Measurements from ENCODE around the gene DNAH14.
A peak's percentile ranks its signal among the peaks of the same experiment; 100 is the strongest.

Gene DNAH14

GRCh38 chr1:225427235-225428067, 498.0 kb downstream of the DNAH14 start, which contains the start of gene LBR:
Gene LBR (minus strand): TSS chr1:225428038. CDS start chr1:225424075, 3,963 bp downstream.
- DNase-seq: no peak
- peak within 1 kb of the TSS; percentile 92 for H3K9ac ChIP-seq (ENCODE audit: low read length)
- H3K4me2 ChIP-seq (ENCODE audit: low read length): peak within 1 kb of the TSS; percentile 85
- peaks cover 22% of the 10 kb centered on the region for H3K4me1 ChIP-seq (ENCODE audit: control insufficient read depth, low read depth, low read length)
- H3K27me3 ChIP-seq (ENCODE audit: insufficient read depth, low read length, poor library complexity): no peaks in the 10 kb centered on the region
- H4K5ac ChIP-seq (ENCODE audit: low read length): no peak within 1 kb of the TSS
- peak within 1 kb of the TSS; percentile 59 for H3K23ac ChIP-seq (ENCODE audit: low read length)
- H3K4me3 ChIP-seq (ENCODE audit: low read length): peak within 1 kb of the TSS; percentile 88
- no CpG with 5 or more reads among the region's 94 CpGs for WGBS (ENCODE audit: extremely low coverage, insufficient coverage, low lambda C conversion rate)
- H2BK120ac ChIP-seq (ENCODE audit: low read depth, low read length): peak within 1 kb of the TSS; percentile 46
- no peaks in the 10 kb centered on the region for H3K36me3 ChIP-seq (ENCODE audit: control insufficient read depth, insufficient read depth, low read length)
- H3K4ac ChIP-seq (ENCODE audit: low read depth, low read length): peak within 1 kb of the TSS; percentile 96
- peak within 1 kb of the TSS; percentile 95 for H3K56ac ChIP-seq (ENCODE audit: low read length)
- H3K79me1 ChIP-seq (ENCODE audit: low read length): peaks cover 4% of the 10 kb centered on the region
- peak within 1 kb of the TSS; percentile 84 for H3K27ac ChIP-seq (ENCODE audit: low read depth, low read length)
- no peak within 1 kb of the TSS for H4K8ac ChIP-seq (ENCODE audit: low read depth, low read length)
- H3K79me2 ChIP-seq (ENCODE audit: control insufficient read depth, insufficient read depth, low read length): peaks cover 46% of the 10 kb centered on the region
- H2BK5ac ChIP-seq (ENCODE audit: low read length): peak within 1 kb of the TSS; percentile 74
- H2AK5ac ChIP-seq (ENCODE audit: low read length): no peak within 1 kb of the TSS
- H2BK15ac ChIP-seq (replicated peaks; ENCODE audit: low read depth): no peak within 1 kb of the TSS
- peak within 1 kb of the TSS; percentile 94 for H3K18ac ChIP-seq (ENCODE audit: low read length)

GRCh38 chr1:225428068-225428880, 498.8 kb downstream of the DNAH14 start:
- no peaks in the 10 kb centered on the region for H3K27me3 ChIP-seq (ENCODE audit: insufficient read depth, low read length, poor library complexity)

GRCh38 chr1:225428881-225429455, 499.5 kb downstream of the DNAH14 start:
- DNase-seq: no peak
- H4K5ac ChIP-seq (ENCODE audit: low read length): no peak overlapping the region

More at GRCh38 chr1:225428068-225428880, 498.8 kb downstream of the DNAH14 start:
- peaks cover 4% of the 10 kb centered on the region for H3K79me1 ChIP-seq (ENCODE audit: low read length)
- no peak overlapping the region for H4K5ac ChIP-seq (ENCODE audit: low read length)
- peak; percentile 96 for DNase-seq
- H2BK5ac ChIP-seq (ENCODE audit: low read length): peak overlapping the region; percentile 74
- H3K4me1 ChIP-seq (ENCODE audit: control insufficient read depth, low read depth, low read length): peaks cover 16% of the 10 kb centered on the region
- H3K27ac ChIP-seq (ENCODE audit: low read depth, low read length): peak overlapping the region; percentile 84
- H2BK15ac ChIP-seq (replicated peaks; ENCODE audit: low read depth): no peak overlapping the region
- no peaks in the 10 kb centered on the region for H3K36me3 ChIP-seq (ENCODE audit: control insufficient read depth, insufficient read depth, low read length)
- H2BK120ac ChIP-seq (ENCODE audit: low read depth, low read length): peak overlapping the region; percentile 46
- peaks cover 38% of the 10 kb centered on the region for H3K79me2 ChIP-seq (ENCODE audit: control insufficient read depth, insufficient read depth, low read length)
- peak overlapping the region; percentile 76 for H3K4ac ChIP-seq (ENCODE audit: low read depth, low read length)
- no peak overlapping the region for H3K23ac ChIP-seq (ENCODE audit: low read length)
- H4K8ac ChIP-seq (ENCODE audit: low read depth, low read length): no peak overlapping the region
- WGBS (ENCODE audit: extremely low coverage, insufficient coverage, low lambda C conversion rate): no CpG with 5 or more reads among the region's 81 CpGs
- no peak overlapping the region for H2AK5ac ChIP-seq (ENCODE audit: low read length)
- H3K4me2 ChIP-seq (ENCODE audit: low read length): peak overlapping the region; percentile 70
- H3K9ac ChIP-seq (ENCODE audit: low read length): peak overlapping the region; percentile 92
- H3K4me3 ChIP-seq (ENCODE audit: low read length): peak overlapping the region; percentile 88
- H3K18ac ChIP-seq (ENCODE audit: low read length): peak overlapping the region; percentile 94
- peak overlapping the region; percentile 95 for H3K56ac ChIP-seq (ENCODE audit: low read length)

GRCh38 chr1:225430301-225430700, 500.8 kb downstream of the DNAH14 start:
- H2BK15ac ChIP-seq (replicated peaks; ENCODE audit: low read depth): no peak overlapping the region
- H3K27ac ChIP-seq (ENCODE audit: low read depth, low read length): no peak overlapping the region
- no peak overlapping the region for H3K4me3 ChIP-seq (ENCODE audit: low read length)
- no peak overlapping the region for H3K56ac ChIP-seq (ENCODE audit: low read length)
- H3K4me2 ChIP-seq (ENCODE audit: low read length): no peak overlapping the region
- H3K18ac ChIP-seq (ENCODE audit: low read length): no peak overlapping the region
- H3K9ac ChIP-seq (ENCODE audit: low read length): no peak overlapping the region
- no peaks in the 10 kb centered on the region for H3K27me3 ChIP-seq (ENCODE audit: insufficient read depth, low read length, poor library complexity)
- no peaks in the 10 kb centered on the region for H3K36me3 ChIP-seq (ENCODE audit: control insufficient read depth, insufficient read depth, low read length)
- WGBS (ENCODE audit: extremely low coverage, insufficient coverage, low lambda C conversion rate): no CpG with 5 or more reads among the region's 7 CpGs
- peaks cover 21% of the 10 kb centered on the region for H3K79me2 ChIP-seq (ENCODE audit: control insufficient read depth, insufficient read depth, low read length)
- no peak overlapping the region for H3K23ac ChIP-seq (ENCODE audit: low read length)
- H2BK120ac ChIP-seq (ENCODE audit: low read depth, low read length): no peak overlapping the region
- H3K4me1 ChIP-seq (ENCODE audit: control insufficient read depth, low read depth, low read length): peaks cover 3% of the 10 kb centered on the region
- H2BK5ac ChIP-seq (ENCODE audit: low read length): no peak overlapping the region
- no peak overlapping the region for H4K8ac ChIP-seq (ENCODE audit: low read depth, low read length)
- no peak for DNase-seq
- no peak overlapping the region for H3K4ac ChIP-seq (ENCODE audit: low read depth, low read length)
- no peak overlapping the region for H2AK5ac ChIP-seq (ENCODE audit: low read length)
- H3K79me1 ChIP-seq (ENCODE audit: low read length): peaks cover 4% of the 10 kb centered on the region
- H4K5ac ChIP-seq (ENCODE audit: low read length): no peak overlapping the region

More at GRCh38 chr1:225428881-225429455, 499.5 kb downstream of the DNAH14 start:
- H2BK15ac ChIP-seq (replicated peaks; ENCODE audit: low read depth): no peak overlapping the region
- no peak overlapping the region for H2AK5ac ChIP-seq (ENCODE audit: low read length)
- peak overlapping the region; percentile 74 for H2BK5ac ChIP-seq (ENCODE audit: low read length)
- H3K56ac ChIP-seq (ENCODE audit: low read length): peak overlapping the region; percentile 95
- H3K27me3 ChIP-seq (ENCODE audit: insufficient read depth, low read length, poor library complexity): no peaks in the 10 kb centered on the region
- no peaks in the 10 kb centered on the region for H3K36me3 ChIP-seq (ENCODE audit: control insufficient read depth, insufficient read depth, low read length)
- H3K27ac ChIP-seq (ENCODE audit: low read depth, low read length): peak overlapping the region; percentile 84
- H2BK120ac ChIP-seq (ENCODE audit: low read depth, low read length): no peak overlapping the region
- no peak overlapping the region for H3K23ac ChIP-seq (ENCODE audit: low read length)
- H3K18ac ChIP-seq (ENCODE audit: low read length): no peak overlapping the region
- peak overlapping the region; percentile 90 for H3K9ac ChIP-seq (ENCODE audit: low read length)
- WGBS (ENCODE audit: extremely low coverage, insufficient coverage, low lambda C conversion rate): no CpG with 5 or more reads among the region's 7 CpGs
- H3K79me1 ChIP-seq (ENCODE audit: low read length): peaks cover 4% of the 10 kb centered on the region
- no peak overlapping the region for H4K8ac ChIP-seq (ENCODE audit: low read depth, low read length)
- H3K79me2 ChIP-seq (ENCODE audit: control insufficient read depth, insufficient read depth, low read length): peaks cover 31% of the 10 kb centered on the region
- peak overlapping the region; percentile 22 for H3K4me3 ChIP-seq (ENCODE audit: low read length)
- no peak overlapping the region for H3K4ac ChIP-seq (ENCODE audit: low read depth, low read length)
- H3K4me2 ChIP-seq (ENCODE audit: low read length): peak overlapping the region; percentile 70
- H3K4me1 ChIP-seq (ENCODE audit: control insufficient read depth, low read depth, low read length): peaks cover 10% of the 10 kb centered on the region

- no CpG with 5 or more reads among the region's 36 CpGs for WGBS (ENCODE audit: extremely low coverage, insufficient coverage, low lambda C conversion rate)
- Histone ChIP-seq H4K5ac (ENCODE audit: low read length) (no peak overlapping the region), H2BK15ac (replicated peaks; ENCODE audit: low read depth) (no peak overlapping the region), H3K79me1 (ENCODE audit: low read length) (peaks cover 4% of the 10 kb centered on the region), H3K56ac (ENCODE audit: low read length) (no peak overlapping the region), H2BK5ac (ENCODE audit: low read length) (no peak overlapping the region), H3K27ac (ENCODE audit: low read depth, low read length) (no peak overlapping the region), H3K4me3 (ENCODE audit: low read length) (no peak overlapping the region), H3K9ac (ENCODE audit: low read length) (no peak overlapping the region), H3K23ac (ENCODE audit: low read length) (no peak overlapping the region), H3K4me1 (ENCODE audit: control insufficient read depth, low read depth, low read length) (no peaks in the 10 kb centered on the region), H3K79me2 (ENCODE audit: control insufficient read depth, insufficient read depth, low read length) (peaks cover 12% of the 10 kb centered on the region), H3K27me3 (ENCODE audit: insufficient read depth, low read length, poor library complexity) (no peaks in the 10 kb centered on the region), H2AK5ac (ENCODE audit: low read length) (no peak overlapping the region), H3K18ac (ENCODE audit: low read length) (no peak overlapping the region), H2BK120ac (ENCODE audit: low read depth, low read length) (no peak overlapping the region), H3K4ac (ENCODE audit: low read depth, low read length) (no peak overlapping the region), H3K36me3 (ENCODE audit: control insufficient read depth, insufficient read depth, low read length) (no peaks in the 10 kb centered on the region), H3K4me2 (ENCODE audit: low read length) (no peak overlapping the region), H4K8ac (ENCODE audit: low read depth, low read length) (no peak overlapping the region)
- DNase-seq: no peak
These were observed 501.8 kb downstream of the DNAH14 start for GRCh38 chr1:225431081-225431863.

All from mesendoderm (in vitro differentiated cells).